ENCODE measurements around the gene OR2AE1.
A peak's percentile ranks its signal among the peaks of the same experiment; 100 is the strongest.

OR2AE1 gene

GRCh38 chr7:99831595-99831994 lies 45.2 kb downstream of the OR2AE1 start:
- no peak overlapping the region for H3K27ac ChIP-seq (ENCODE audit: insufficient read depth in 1 of 2, low read depth in 1 of 2, low read length in 2 of 2, poor library complexity in 1 of 2, severe bottlenecking in 2 of 2)
- no peaks in the 10 kb centered on the region for H3K9me3 ChIP-seq (ENCODE audit: control extremely low read depth in 1 of 5, control insufficient read depth in 4 of 5, insufficient read depth in 2 of 5, low read depth in 1 of 5, low read length in 4 of 5)
- CTCF ChIA-PET, result no interaction called here
- POLR2A ChIA-PET, result no interaction called here
- peaks cover 0 to 10% (median 0%) of the 10 kb centered on the region in 5 experiments for H3K27me3 ChIP-seq (replicated peaks in 2 of 5; ENCODE audit: control insufficient read depth in 4 of 5, insufficient read depth in 5 of 5, low read length in 4 of 5)
- H3K36me3 ChIP-seq (ENCODE audit: control insufficient read depth in 4 of 4, insufficient read depth in 4 of 4, low read length in 3 of 4), result no peaks in the 10 kb centered on the region
- peak in 2 of 3 donors; percentile 5 to 14 for DNase-seq
- H3K4me3 ChIP-seq (ENCODE audit: control insufficient read depth in 1 of 7, extremely low read depth in 1 of 7, insufficient read depth in 4 of 7, low read depth in 2 of 7, low read length in 6 of 7), result no peak overlapping the region
- peaks cover 0 to 3% (median 2%) of the 10 kb centered on the region in 4 experiments for H3K4me1 ChIP-seq (ENCODE audit: control extremely low read depth in 1 of 4, control insufficient read depth in 4 of 4, insufficient read depth in 4 of 4, low read length in 3 of 4)

- Histone ChIP-seq H3K4me3 (ENCODE audit: control insufficient read depth in 1 of 7, extremely low read depth in 1 of 7, insufficient read depth in 4 of 7, low read depth in 2 of 7, low read length in 6 of 7) (no peak overlapping the region), H3K4me1 (ENCODE audit: control extremely low read depth in 1 of 4, control insufficient read depth in 4 of 4, insufficient read depth in 4 of 4, low read length in 3 of 4) (peaks cover 0 to 3% (median 2%) of the 10 kb centered on the region in 4 experiments), H3K9me3 (ENCODE audit: control extremely low read depth in 1 of 5, control insufficient read depth in 4 of 5, insufficient read depth in 2 of 5, low read depth in 1 of 5, low read length in 4 of 5) (no peaks in the 10 kb centered on the region), H3K27ac (ENCODE audit: insufficient read depth in 1 of 2, low read depth in 1 of 2, low read length in 2 of 2, poor library complexity in 1 of 2, severe bottlenecking in 2 of 2) (no peak overlapping the region), H3K36me3 (ENCODE audit: control insufficient read depth in 4 of 4, insufficient read depth in 4 of 4, low read length in 3 of 4) (no peaks in the 10 kb centered on the region), H3K27me3 (replicated peaks in 2 of 5; ENCODE audit: control insufficient read depth in 4 of 5, insufficient read depth in 5 of 5, low read length in 4 of 5) (peaks cover 0 to 10% (median 0%) of the 10 kb centered on the region in 5 experiments)
- POLR2A ChIA-PET, result no interaction called here
- no peak for DNase-seq
- WGBS (ENCODE audit: insufficient coverage), result no CpG with 5 or more reads among the region's 1 CpG
- CTCF ChIA-PET, result no interaction called here
Observed at GRCh38 chr7:99829524-99830160, 47.2 kb downstream of the OR2AE1 start.

GRCh38 chr7:99828811-99829210 lies 48.0 kb downstream of the OR2AE1 start:
- Histone ChIP-seq H3K36me3 (ENCODE audit: control insufficient read depth in 4 of 4, insufficient read depth in 4 of 4, low read length in 3 of 4) (no peaks in the 10 kb centered on the region), H3K4me1 (ENCODE audit: control extremely low read depth in 1 of 4, control insufficient read depth in 4 of 4, insufficient read depth in 4 of 4, low read length in 3 of 4) (peaks cover 0 to 3% (median 1%) of the 10 kb centered on the region in 4 experiments), H3K27ac (ENCODE audit: insufficient read depth in 1 of 2, low read depth in 1 of 2, low read length in 2 of 2, poor library complexity in 1 of 2, severe bottlenecking in 2 of 2) (no peak overlapping the region), H3K27me3 (replicated peaks in 2 of 5; ENCODE audit: control insufficient read depth in 4 of 5, insufficient read depth in 5 of 5, low read length in 4 of 5) (peaks cover 0 to 10% (median 0%) of the 10 kb centered on the region in 5 experiments), H3K9me3 (ENCODE audit: control extremely low read depth in 1 of 5, control insufficient read depth in 4 of 5, insufficient read depth in 2 of 5, low read depth in 1 of 5, low read length in 4 of 5) (no peaks in the 10 kb centered on the region), H3K4me3 (ENCODE audit: control insufficient read depth in 1 of 7, extremely low read depth in 1 of 7, insufficient read depth in 4 of 7, low read depth in 2 of 7, low read length in 6 of 7) (no peak overlapping the region)
- ChIA-PET POLR2A (no interaction called here), CTCF (no interaction called here)
- no peak for DNase-seq

GRCh38 chr7:99827040-99827778 lies 49.6 kb downstream of the OR2AE1 start:
- ChIA-PET POLR2A (no interaction called here), CTCF (no interaction called here)
- no peak for DNase-seq
- H3K27ac ChIP-seq (ENCODE audit: insufficient read depth in 1 of 2, low read depth in 1 of 2, low read length in 2 of 2, poor library complexity in 1 of 2, severe bottlenecking in 2 of 2), result no peak overlapping the region
- H3K36me3 ChIP-seq (ENCODE audit: control insufficient read depth in 4 of 4, insufficient read depth in 4 of 4, low read length in 3 of 4), result no peaks in the 10 kb centered on the region
- H3K4me1 ChIP-seq (ENCODE audit: control extremely low read depth in 1 of 4, control insufficient read depth in 4 of 4, insufficient read depth in 4 of 4, low read length in 3 of 4), result no peaks in the 10 kb centered on the region
- H3K27me3 ChIP-seq (replicated peaks in 2 of 5; ENCODE audit: control insufficient read depth in 4 of 5, insufficient read depth in 5 of 5, low read length in 4 of 5), result peaks cover 0 to 6% (median 3%) of the 10 kb centered on the region in 5 experiments
- WGBS (ENCODE audit: insufficient coverage), result 92% methylated on average over 2 of the region's 2 CpGs
- H3K4me3 ChIP-seq (ENCODE audit: control insufficient read depth in 1 of 7, extremely low read depth in 1 of 7, insufficient read depth in 4 of 7, low read depth in 2 of 7, low read length in 6 of 7), result no peak overlapping the region
- H3K9me3 ChIP-seq (ENCODE audit: control extremely low read depth in 1 of 5, control insufficient read depth in 4 of 5, insufficient read depth in 2 of 5, low read depth in 1 of 5, low read length in 4 of 5), result no peaks in the 10 kb centered on the region
